Hepatocyte (in vitro differentiated cells): Measurements from ENCODE around the gene CDC37L1. TPM values are rescaled to one million over a fixed set of nuclear protein-coding genes. Genes with fewer than 3 reads are reported as not detected.

Experiments used
- DNase-seq: peaks from one replicate; pipeline ENCODE4 v3.0.0-alpha.2; 2016; ENCODE audit warnings: low spot score
- H2AFZ ChIP-seq: fragments of 200-600 bp; sonication (generic); 2 replicates; pipeline ENCODE4 v1.6.0; 2016; ENCODE audit warnings: antibody characterized with exemption, mild to moderate bottlenecking
- H3K27ac ChIP-seq: fragments of 200-600 bp; sonication (generic); 2 replicates; pipeline ENCODE4 v1.5.1; 2016; ENCODE audit warnings: mild to moderate bottlenecking
- H3K27me3 ChIP-seq: fragments of 200-600 bp; sonication (generic); 2 replicates; pipeline ENCODE4 v1.6.1; 2016
- H3K36me3 ChIP-seq: fragments of 200-600 bp; sonication (generic); replicated peaks from 2 replicates; pipeline ENCODE4 v1.5.1; 2016; ENCODE audit warnings: low read depth; ENCODE audit not compliant: insufficient read depth
- H3K4me1 ChIP-seq: fragments of 200-600 bp; sonication (generic); 2 replicates; pipeline ENCODE4 v1.5.1; 2016; ENCODE audit warnings: mild to moderate bottlenecking, moderate library complexity; ENCODE audit not compliant: insufficient read depth
- H3K4me2 ChIP-seq: fragments of 200-600 bp; sonication (generic); 2 replicates; pipeline ENCODE4 v1.6.0; 2016
- H3K4me3 ChIP-seq: fragments of 200-600 bp; sonication (generic); 2 replicates; pipeline ENCODE4 v1.5.1; 2016; ENCODE audit warnings: mild to moderate bottlenecking
- H3K79me2 ChIP-seq: fragments of 200-600 bp; sonication (generic); 2 replicates; pipeline ENCODE4 v1.6.0; 2017; ENCODE audit warnings: mild to moderate bottlenecking
- H3K9me2 ChIP-seq: fragments of 200-600 bp; sonication (generic); replicated peaks from 2 replicates; pipeline ENCODE4 v1.6.0; 2017; ENCODE audit warnings: mild to moderate bottlenecking; ENCODE audit not compliant: insufficient read depth
- H3K9me3 ChIP-seq: fragments of 200-600 bp; sonication (generic); 2 replicates; pipeline ENCODE4 v1.5.1; 2016; ENCODE audit warnings: low read depth, mild to moderate bottlenecking
- H4K20me1 ChIP-seq: fragments of 200-600 bp; sonication (generic); 2 replicates; pipeline ENCODE4 v1.6.0; 2016; ENCODE audit warnings: mild to moderate bottlenecking; ENCODE audit not compliant: insufficient read depth, poor library complexity, severe bottlenecking
- EZH2 ChIP-seq: fragments of 200-600 bp; sonication (generic); IDR thresholded peaks from 2 replicates; pipeline ENCODE4 v1.6.1; 2016; ENCODE audit warnings: antibody characterized with exemption, mild to moderate bottlenecking, borderline replicate concordance
- EZH2phosphoT487 ChIP-seq: fragments of 200-600 bp; sonication (generic); IDR thresholded peaks from one replicate; pipeline ENCODE4 v1.6.1; 2018; ENCODE audit warnings: antibody characterized with exemption, mild to moderate bottlenecking, low read depth, moderate library complexity; ENCODE audit not compliant: unreplicated experiment, severe bottlenecking
- WGBS: methylation state at CpG from one replicate; pipeline ENCODE4 v1.1.6; 2016; ENCODE audit warnings: low lambda C conversion rate; ENCODE audit errors: missing lambda C conversion rate; 5-methylcytosine and 5-hydroxymethylcytosine counted together
- polyA plus RNA-seq: library from polyadenylated mRNA; unstranded; fragments of >200 nt; fragmentation: Nextera tagmentation; extraction: Ambion mirVana; gene quantifications from 2 replicates; pipeline ENCODE4 v1.2.1, GENCODE V29; 2016
- total RNA-seq: library from RNA; depleted of rRNA; stranded (reverse); fragments of >200 nt; gene quantifications from 2 replicates; pipeline ENCODE4 v1.2.3, GENCODE V29; 2014
- TF ChIP-seq, protein P1 (sequence below): fragments of 200-600 bp; sonication (generic); IDR thresholded peaks from 2 replicates; pipeline ENCODE4 v1.5.1; 2016; ENCODE audit warnings: antibody characterized with exemption, mild to moderate bottlenecking; ENCODE audit not compliant: poor library complexity

CDC37L1 gene
- total and polyA plus RNA-seq, 2 experiments from 2014 or later: 17.2 to 25.5 TPM

- TF ChIP-seq EZH2phosphoT487 (no peak), EZH2 (no peak)
- TF ChIP-seq, protein P1, sequence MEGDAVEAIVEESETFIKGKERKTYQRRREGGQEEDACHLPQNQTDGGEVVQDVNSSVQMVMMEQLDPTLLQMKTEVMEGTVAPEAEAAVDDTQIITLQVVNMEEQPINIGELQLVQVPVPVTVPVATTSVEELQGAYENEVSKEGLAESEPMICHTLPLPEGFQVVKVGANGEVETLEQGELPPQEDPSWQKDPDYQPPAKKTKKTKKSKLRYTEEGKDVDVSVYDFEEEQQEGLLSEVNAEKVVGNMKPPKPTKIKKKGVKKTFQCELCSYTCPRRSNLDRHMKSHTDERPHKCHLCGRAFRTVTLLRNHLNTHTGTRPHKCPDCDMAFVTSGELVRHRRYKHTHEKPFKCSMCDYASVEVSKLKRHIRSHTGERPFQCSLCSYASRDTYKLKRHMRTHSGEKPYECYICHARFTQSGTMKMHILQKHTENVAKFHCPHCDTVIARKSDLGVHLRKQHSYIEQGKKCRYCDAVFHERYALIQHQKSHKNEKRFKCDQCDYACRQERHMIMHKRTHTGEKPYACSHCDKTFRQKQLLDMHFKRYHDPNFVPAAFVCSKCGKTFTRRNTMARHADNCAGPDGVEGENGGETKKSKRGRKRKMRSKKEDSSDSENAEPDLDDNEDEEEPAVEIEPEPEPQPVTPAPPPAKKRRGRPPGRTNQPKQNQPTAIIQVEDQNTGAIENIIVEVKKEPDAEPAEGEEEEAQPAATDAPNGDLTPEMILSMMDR: no peak
- DNase-seq: no peak
- Histone ChIP-seq H3K36me3 (no peaks in the 10 kb centered on the region), H3K27me3 (no peaks in the 10 kb centered on the region), H2AFZ (no peak overlapping the region), H3K9me2 (no peaks in the 10 kb centered on the region), H3K79me2 (peaks cover 50% of the 10 kb centered on the region), H3K27ac (no peak overlapping the region), H4K20me1 (no peaks in the 10 kb centered on the region), H3K4me3 (no peak overlapping the region), H3K4me2 (no peak overlapping the region), H3K9me3 (no peaks in the 10 kb centered on the region), H3K4me1 (no peaks in the 10 kb centered on the region)
- 86% methylated on average over 2 of the region's 2 CpGs for WGBS
These were observed 9.7 kb downstream of the CDC37L1 start for GRCh38 chr9:4689021-4689420.

DNA sequence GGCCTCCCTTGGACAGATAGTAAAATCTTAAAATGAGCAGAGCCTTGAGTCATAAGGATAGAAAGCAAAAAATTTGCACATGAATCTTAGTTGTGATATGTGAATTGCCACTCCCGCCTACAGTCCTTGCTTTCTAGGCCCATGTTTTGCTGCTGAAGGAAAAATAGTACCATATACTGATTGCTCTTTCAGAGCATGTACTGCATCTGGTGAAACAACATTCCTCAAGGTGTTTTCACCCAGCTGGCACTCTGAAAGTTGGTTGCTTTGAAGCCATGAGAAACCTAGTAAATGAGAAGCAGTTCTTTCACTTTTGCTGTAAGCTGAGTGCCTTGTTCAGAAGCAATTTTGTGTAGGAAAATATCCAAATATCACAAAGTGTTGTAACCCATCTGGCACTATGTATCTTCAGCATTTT is 10.3 kb downstream of the CDC37L1 start:
- H3K79me2 ChIP-seq: peaks cover 51% of the 10 kb centered on the region
- H3K9me2 ChIP-seq: no peaks in the 10 kb centered on the region
- no peak overlapping the region for H3K27ac ChIP-seq
- H2AFZ ChIP-seq: no peak overlapping the region
- H3K4me2 ChIP-seq: no peak overlapping the region
- no peak overlapping the region for H3K4me3 ChIP-seq
- no peaks in the 10 kb centered on the region for H3K27me3 ChIP-seq
- no peak for DNase-seq
- no peaks in the 10 kb centered on the region for H4K20me1 ChIP-seq
- WGBS: 90% methylated on average over 1 of the region's 1 CpG
- H3K4me1 ChIP-seq: no peaks in the 10 kb centered on the region
- TF ChIP-seq EZH2 (no peak), EZH2phosphoT487 (no peak)
- TF ChIP-seq, protein P1: no peak
- H3K36me3 ChIP-seq: no peaks in the 10 kb centered on the region
- H3K9me3 ChIP-seq: no peaks in the 10 kb centered on the region

DNA sequence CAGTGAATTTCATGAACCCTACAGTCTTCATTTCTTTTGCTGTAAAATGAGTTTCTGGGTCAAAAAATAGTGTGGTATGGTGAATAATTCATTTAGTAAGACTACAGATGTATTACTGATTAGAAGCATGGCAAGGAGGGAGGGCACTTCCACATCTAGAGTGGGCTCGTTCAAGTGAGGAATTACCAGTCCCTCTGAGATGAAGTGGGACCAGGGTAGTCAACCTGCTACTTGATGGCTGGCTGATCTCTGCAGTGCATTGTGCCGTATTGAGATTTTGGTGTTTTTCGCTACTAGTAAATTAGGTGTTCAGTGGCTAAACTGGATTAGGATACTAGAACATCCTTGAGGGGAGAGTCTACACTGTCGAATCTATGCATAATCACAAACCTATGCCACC is 10.8 kb downstream of the CDC37L1 start:
- Histone ChIP-seq H3K27ac (no peak overlapping the region), H3K4me3 (no peak overlapping the region), H3K27me3 (no peaks in the 10 kb centered on the region), H3K4me2 (no peak overlapping the region), H3K9me2 (no peaks in the 10 kb centered on the region), H4K20me1 (no peaks in the 10 kb centered on the region), H3K79me2 (peaks cover 50% of the 10 kb centered on the region), H3K36me3 (no peaks in the 10 kb centered on the region), H3K4me1 (no peaks in the 10 kb centered on the region), H3K9me3 (no peaks in the 10 kb centered on the region), H2AFZ (no peak overlapping the region)
- WGBS: 97% methylated on average over 4 of the region's 4 CpGs
- DNase-seq: no peak
- no peak for TF ChIP-seq EZH2phosphoT487
- TF ChIP-seq EZH2: no peak
- TF ChIP-seq, protein P1: no peak

- DNase-seq: no peak
- Histone ChIP-seq H4K20me1 (no peaks in the 10 kb centered on the region), H3K27me3 (no peaks in the 10 kb centered on the region), H3K4me1 (no peaks in the 10 kb centered on the region), H3K36me3 (no peaks in the 10 kb centered on the region), H3K4me3 (no peak overlapping the region), H3K27ac (no peak overlapping the region), H3K9me3 (no peaks in the 10 kb centered on the region), H3K79me2 (peaks cover 41% of the 10 kb centered on the region), H3K9me2 (no peaks in the 10 kb centered on the region), H2AFZ (no peak overlapping the region), H3K4me2 (no peak overlapping the region)
- 93% methylated on average over 3 of the region's 3 CpGs for WGBS
- no peak for TF ChIP-seq EZH2
- TF ChIP-seq EZH2phosphoT487: no peak
- TF ChIP-seq, protein P1: no peak
These were observed 12.4 kb downstream of the CDC37L1 start for GRCh38 chr9:4691795-4692194.
